ENCODE data around the gene TNIK.

Gene TNIK

GRCh38 chr3:171011873-171012336 is 448.3 kb downstream of the TNIK start:
- no peak for DNase-seq

All from NCI-H510A treated with DMSO at 0.1 percent for 48 hours (cell line).